Rectal smooth muscle tissue (tissue), 1 donor: ENCODE results near the gene CDCP2.

Experiments used
- H3K27ac ChIP-seq: one replicate; pipeline ENCODE4 v1.7.0; 2013; ENCODE audit warnings: low read depth, low read length, inconsistent platforms
- H3K27me3 ChIP-seq: one replicate; pipeline ENCODE4 v1.7.0; 2013; ENCODE audit warnings: low read length; ENCODE audit not compliant: control insufficient read depth, insufficient read depth
- H3K36me3 ChIP-seq: one replicate; pipeline ENCODE4 v1.7.0; 2013; ENCODE audit warnings: low read length; ENCODE audit not compliant: control insufficient read depth, insufficient read depth
- H3K4me1 ChIP-seq: one replicate; pipeline ENCODE4 v1.7.0; 2013; ENCODE audit warnings: low read length; ENCODE audit not compliant: control insufficient read depth, insufficient read depth
- H3K4me3 ChIP-seq: one replicate; pipeline ENCODE4 v1.7.0; 2013; ENCODE audit warnings: low read length
- H3K9ac ChIP-seq: one replicate; pipeline ENCODE4 v1.7.0; 2013; ENCODE audit warnings: low read length

CDCP2 gene

DNA sequence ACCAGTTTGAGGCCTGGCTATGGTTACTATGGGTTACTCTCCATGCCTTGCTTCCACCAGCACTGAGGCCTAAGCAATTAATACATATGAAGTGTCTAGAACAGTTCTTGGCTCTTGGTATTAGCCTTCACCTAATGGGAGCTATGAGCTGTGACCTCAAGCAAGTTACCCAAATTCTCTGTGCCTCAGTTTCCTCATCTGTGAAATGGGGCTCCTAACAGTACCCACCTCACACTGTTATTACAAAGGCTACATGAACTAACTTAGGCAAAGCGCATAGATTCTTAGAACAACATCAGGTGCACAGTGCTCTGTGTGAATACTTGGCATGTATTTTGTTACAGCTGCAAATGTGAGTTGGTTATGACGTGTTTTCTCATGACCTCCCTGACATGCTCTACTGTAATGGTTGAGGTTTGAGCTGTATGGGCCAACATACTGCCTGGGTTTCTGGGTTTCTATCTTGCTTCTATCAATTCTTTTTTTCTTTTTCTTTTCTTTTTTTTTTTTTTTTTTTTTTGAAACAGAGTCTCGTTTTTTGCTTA is 26.5 kb downstream of the CDCP2 start:
- Histone ChIP-seq H3K27me3 (no peaks in the 10 kb centered on the region), H3K4me3 (no peak overlapping the region), H3K36me3 (no peaks in the 10 kb centered on the region), H3K27ac (no peak overlapping the region), H3K4me1 (peaks cover under 1% of the 10 kb centered on the region), H3K9ac (no peak overlapping the region)

DNA sequence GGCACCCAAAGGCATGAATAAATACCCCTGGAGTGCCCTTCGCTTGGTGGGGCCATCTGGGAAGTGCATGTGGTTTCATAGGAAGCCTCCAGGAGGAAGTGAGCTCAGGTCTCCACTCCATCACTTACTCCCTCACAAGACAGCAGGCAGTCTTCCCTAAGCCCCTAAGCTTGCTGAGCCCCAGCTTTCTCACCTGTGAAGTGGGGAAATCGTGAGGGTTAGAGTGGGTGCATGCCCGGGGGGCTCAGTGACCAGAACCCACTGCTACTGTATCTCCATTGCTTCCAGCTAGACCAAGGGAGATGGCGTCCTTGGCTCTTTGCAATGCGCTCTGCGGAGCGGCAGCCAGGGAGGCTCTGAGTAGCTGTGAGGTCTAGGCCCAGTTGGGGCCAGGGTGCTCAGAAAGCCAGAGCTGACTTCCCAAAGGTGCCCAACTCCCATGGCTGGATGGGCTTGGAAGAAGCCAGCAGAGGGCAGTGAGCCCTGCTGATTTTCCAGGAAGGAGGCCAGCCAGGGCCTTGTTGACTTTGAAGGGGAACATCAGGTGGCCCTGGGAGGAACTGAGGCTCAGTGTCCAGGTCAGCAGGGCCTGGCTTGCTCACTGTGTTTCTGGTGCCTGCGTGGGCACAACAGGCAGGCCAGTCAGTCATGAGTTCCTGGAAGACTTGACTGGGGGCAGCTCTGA is 27.3 kb downstream of the CDCP2 start:
- Histone ChIP-seq H3K4me1 (peaks cover 3% of the 10 kb centered on the region), H3K9ac (no peak overlapping the region), H3K27ac (no peak overlapping the region)

DNA sequence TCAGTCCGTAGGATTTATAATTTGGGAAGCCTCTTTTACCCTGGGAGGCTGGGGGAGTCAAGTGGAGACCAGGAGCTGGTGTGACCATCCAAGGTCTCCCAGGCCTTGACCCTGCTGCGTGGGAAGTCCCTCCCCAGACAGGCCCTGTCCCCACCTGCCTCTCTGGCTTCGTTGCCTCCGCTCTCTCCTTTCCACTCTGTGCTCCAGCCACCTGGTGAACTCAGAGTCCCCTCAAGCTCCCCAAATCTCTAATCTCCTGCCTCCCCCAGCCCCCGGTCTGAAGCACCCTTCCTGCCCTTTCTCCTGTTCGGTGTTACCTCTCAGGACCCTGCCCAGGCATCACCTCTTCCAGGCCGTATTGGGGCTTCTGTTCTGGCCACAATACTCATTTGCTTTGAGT is 27.9 kb downstream of the CDCP2 start:
- Histone ChIP-seq H3K9ac (no peak overlapping the region), H3K4me1 (peaks cover 3% of the 10 kb centered on the region), H3K27me3 (no peaks in the 10 kb centered on the region), H3K36me3 (no peaks in the 10 kb centered on the region), H3K4me3 (no peak overlapping the region), H3K27ac (no peak overlapping the region)

More for the DNA sequence above, 27.3 kb downstream of the CDCP2 start:
- H3K4me3 ChIP-seq: no peak overlapping the region
- no peaks in the 10 kb centered on the region for H3K36me3 ChIP-seq
- H3K27me3 ChIP-seq: no peaks in the 10 kb centered on the region

DNA sequence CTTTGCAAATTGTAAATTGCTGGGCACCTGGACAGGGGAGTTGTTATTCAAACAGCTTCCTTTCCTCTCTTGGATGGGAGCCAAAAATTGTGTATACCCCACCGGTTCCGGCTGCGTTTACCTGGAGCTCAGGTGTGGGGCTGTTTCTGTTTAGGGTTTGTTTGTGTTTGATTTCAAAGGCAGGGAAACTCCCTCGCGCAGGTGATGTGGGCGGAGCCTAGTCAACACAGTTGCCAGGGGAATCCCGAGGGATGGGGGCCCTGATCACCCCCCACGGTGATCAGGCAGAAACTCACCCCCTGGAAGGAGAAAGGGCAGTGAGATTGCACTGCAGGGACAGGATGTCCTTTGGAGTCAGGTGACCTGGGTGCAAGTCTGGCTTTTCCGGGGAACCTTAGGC is 28.3 kb downstream of the CDCP2 start:
- H3K27ac ChIP-seq: no peak overlapping the region
- no peaks in the 10 kb centered on the region for H3K36me3 ChIP-seq
- H3K4me3 ChIP-seq: no peak overlapping the region
- no peak overlapping the region for H3K9ac ChIP-seq
- H3K4me1 ChIP-seq: peaks cover 3% of the 10 kb centered on the region
- no peaks in the 10 kb centered on the region for H3K27me3 ChIP-seq

DNA sequence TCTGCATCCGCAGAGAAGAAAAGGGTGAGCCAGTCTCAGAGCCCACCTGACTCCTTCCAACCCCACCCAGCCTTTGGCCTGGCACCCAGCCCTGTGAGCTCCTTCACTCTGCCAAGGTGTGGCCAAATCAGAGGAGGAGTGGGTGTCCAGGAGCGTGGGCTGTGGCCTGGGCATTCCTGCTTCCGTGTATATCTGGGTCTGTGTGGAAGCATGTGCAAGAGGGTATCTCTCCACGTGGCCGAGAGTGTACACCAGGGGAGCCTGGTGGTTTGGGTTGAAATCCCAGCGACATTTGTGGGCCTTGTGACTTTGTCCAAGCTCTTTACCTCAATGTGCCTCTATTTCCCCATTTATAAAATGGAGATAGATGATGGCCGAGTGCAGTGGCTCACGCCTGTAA is 29.8 kb downstream of the CDCP2 start:
- Histone ChIP-seq H3K4me1 (peaks cover 3% of the 10 kb centered on the region), H3K9ac (no peak overlapping the region), H3K27ac (no peak overlapping the region), H3K4me3 (no peak overlapping the region), H3K36me3 (no peaks in the 10 kb centered on the region), H3K27me3 (no peaks in the 10 kb centered on the region)

DNA sequence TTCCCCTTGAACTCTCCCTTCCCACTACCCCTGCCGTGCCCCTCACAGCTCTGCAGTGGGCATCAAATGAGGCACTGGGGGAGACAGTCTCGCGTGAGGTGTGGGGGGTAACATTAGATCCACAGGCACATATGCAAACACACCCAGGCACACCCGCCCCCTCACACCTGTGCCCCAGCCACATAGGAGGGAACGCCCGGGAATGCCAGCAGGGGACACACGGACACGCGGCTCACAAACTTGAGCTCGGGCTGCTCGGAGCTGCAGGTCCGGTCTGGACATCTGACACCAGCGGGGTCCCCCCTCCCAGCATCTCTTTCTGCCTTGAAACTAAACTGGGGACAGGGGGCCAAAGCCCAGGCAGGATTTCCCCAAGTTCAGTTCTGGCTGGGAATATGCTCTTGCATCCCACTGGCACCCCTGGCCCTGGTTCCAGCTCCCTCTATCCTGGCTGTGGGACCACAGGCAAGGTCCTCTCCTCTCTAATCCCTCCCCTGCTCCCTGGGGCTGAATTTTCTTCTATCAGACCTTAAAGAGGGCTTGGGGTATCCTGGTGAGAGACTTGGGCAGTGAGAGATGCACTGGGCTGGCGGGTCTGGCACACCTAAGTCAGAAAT is 30.6 kb downstream of the CDCP2 start:
- peak overlapping the region; percentile 38 for H3K4me3 ChIP-seq
- H3K4me1 ChIP-seq: peaks cover 3% of the 10 kb centered on the region
- no peak overlapping the region for H3K27ac ChIP-seq
- H3K27me3 ChIP-seq: no peaks in the 10 kb centered on the region
- H3K9ac ChIP-seq: no peak overlapping the region
- no peaks in the 10 kb centered on the region for H3K36me3 ChIP-seq

DNA sequence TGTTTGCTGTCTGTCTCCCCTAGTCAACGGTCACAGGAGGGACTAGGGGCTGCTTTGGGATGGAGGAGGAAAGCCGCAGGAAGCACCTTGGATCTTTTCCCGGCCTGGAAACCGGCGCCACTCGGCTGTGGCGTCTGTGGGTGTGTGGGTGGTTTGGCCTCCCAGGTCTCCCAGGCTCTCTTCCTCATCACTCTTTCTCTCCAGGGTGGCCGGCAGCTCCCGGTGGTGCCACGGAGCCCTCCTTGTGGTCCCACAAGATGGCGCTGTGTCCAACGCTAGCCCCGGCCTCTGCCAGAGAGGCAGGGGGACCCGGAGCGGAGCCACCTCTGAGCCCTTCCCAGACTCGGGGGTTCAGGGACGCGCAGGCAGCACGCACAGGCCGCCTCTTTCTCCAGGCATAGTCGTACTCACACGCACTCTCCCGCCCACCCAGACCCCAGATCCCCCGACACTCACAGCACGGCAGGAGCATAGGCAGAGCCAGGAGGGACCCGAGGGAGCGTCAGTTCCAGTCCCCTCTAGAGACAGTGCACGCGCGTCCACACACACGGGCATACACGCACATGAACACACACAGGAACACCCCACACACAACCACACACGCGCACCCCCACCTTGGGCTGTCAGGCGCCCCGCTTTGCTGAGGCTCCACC is 31.2 kb downstream of the CDCP2 start:
- peak overlapping the region; percentile 38 for H3K4me3 ChIP-seq
- H3K27ac ChIP-seq: no peak overlapping the region
- no peaks in the 10 kb centered on the region for H3K27me3 ChIP-seq
- peaks cover 3% of the 10 kb centered on the region for H3K4me1 ChIP-seq
- no peaks in the 10 kb centered on the region for H3K36me3 ChIP-seq
- H3K9ac ChIP-seq: no peak overlapping the region

DNA sequence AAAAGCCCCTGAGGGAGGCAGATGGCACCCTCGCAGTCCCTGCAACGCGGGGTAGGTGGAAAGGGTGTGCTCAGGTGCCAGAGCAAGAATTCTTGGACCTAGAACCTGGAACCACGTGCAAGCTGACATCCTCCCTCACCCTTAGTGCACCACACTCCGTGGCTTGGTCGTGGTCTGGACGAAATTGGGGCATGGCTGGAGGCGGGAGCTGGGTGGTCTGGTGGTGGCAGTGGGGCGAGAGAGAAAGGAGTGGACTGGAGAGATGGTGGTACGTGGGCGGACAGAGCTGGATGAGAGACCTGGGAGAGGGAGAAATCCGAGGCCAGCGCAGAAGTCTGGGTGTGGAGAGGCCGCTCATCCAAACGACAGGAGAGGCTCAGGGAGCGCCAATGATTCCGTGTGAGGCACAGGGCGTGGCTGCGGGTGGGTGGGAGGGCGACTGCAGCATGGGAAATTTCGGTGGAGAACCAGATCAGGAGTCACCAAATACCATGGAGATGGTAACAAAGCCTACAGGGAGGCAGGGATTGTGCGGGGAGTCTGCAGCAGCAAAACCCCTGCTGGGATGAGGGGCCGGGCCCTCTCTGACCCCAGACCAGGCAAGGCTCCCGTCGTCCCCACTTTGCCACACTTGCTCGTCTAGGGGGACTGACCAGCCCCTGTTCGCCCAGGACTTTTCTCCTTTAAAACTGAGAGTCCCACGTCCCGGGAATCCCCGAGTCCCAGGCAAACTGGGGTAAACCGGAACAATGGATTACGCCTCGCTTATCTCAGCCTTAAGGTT is 31.9 kb downstream of the CDCP2 start:
- Histone ChIP-seq H3K27me3 (no peaks in the 10 kb centered on the region), H3K27ac (no peak overlapping the region), H3K4me3 (peak overlapping the region; percentile 24), H3K9ac (no peak overlapping the region), H3K4me1 (peaks cover 3% of the 10 kb centered on the region), H3K36me3 (no peaks in the 10 kb centered on the region)

DNA sequence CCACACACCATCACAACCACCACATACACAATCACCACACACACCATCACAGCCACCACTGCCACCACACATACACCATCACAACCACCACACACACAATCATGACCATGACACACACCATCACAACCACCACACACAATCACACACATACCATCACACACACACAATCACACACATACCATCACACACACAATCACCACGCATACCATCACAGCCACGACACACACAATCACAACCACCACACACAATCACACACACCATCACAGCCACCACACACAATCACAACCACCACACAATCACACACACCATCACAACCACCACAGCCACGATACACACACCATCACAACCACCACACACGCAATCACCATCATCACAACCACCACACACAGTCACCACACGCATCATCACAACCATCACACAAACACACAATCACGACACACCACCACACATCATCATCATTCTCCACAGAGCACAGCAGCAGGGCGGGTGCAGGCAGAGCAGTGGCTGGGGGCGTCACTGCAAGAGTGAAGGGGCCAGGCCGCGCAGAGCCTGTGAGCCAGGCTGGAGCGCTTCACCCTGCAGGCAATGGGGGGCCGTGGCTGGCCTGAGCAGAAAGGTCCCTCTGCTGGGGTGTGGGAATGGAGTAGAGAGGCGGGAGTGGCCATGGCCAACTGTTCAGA is 32.6 kb downstream of the CDCP2 start:
- no peak overlapping the region for H3K9ac ChIP-seq
- no peak overlapping the region for H3K4me3 ChIP-seq
- H3K36me3 ChIP-seq: no peaks in the 10 kb centered on the region
- no peak overlapping the region for H3K27ac ChIP-seq
- H3K4me1 ChIP-seq: peaks cover 3% of the 10 kb centered on the region
- no peaks in the 10 kb centered on the region for H3K27me3 ChIP-seq

DNA sequence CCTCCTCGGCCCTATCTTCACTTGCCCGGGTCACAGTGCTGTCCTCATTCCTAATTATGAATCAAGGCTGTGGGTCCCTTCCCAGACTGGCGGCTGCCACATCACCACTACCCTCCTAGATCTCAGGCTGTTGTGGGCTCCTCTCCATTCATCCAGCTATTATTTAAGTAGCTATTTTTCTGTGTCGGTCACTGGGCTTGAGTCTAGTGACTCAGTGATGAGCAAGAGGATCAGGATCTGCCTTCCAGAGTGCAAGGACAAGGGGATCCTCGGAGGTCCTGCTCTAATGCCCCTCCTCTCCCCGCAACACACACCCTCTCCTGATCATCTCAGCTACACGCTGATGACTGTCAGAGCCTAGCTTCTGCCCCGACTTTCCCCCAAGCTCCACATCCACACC is 34.1 kb downstream of the CDCP2 start:
- H3K27me3 ChIP-seq: no peaks in the 10 kb centered on the region
- H3K4me1 ChIP-seq: peaks cover 3% of the 10 kb centered on the region
- no peak overlapping the region for H3K9ac ChIP-seq
- no peak overlapping the region for H3K4me3 ChIP-seq
- H3K27ac ChIP-seq: no peak overlapping the region
- H3K36me3 ChIP-seq: no peaks in the 10 kb centered on the region

DNA sequence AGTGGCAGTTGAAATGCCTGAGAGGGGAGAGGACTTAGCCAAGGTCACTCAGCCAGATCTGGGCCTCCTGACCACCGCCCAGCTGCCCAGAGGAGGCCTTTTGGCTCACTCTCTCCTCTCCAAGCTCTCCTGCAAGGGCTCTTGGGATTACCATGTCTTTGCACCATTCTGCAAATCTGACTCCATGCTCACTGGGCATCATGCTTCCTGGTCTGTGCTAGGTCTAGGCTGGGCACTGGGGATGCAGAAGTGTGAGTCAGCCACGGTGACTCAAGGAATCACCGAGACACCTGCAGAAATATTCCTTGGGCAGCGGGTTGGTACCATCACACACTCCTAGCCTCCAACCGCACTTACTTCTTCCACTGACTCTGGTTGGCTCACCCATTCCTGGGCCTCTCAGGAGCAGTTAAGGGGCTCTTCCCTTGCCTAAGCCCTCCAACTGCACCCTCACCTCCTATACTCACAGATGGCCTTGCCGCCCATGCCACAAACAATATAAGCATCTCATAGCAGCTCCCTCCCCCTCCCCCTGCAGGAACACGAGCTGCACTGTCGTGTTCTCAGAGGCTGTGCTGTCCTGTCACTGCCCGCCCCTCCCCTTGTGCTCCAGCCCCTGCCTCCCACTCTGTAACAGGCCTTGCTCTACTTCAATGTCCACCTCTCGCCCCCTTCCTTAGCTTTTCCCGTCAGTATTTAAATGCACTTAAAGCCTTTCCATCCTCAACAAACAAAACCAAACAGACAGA is 34.8 kb downstream of the CDCP2 start:
- H3K4me1 ChIP-seq: peaks cover 3% of the 10 kb centered on the region
- no peak overlapping the region for H3K9ac ChIP-seq
- H3K27me3 ChIP-seq: no peaks in the 10 kb centered on the region
- H3K36me3 ChIP-seq: no peaks in the 10 kb centered on the region
- no peak overlapping the region for H3K4me3 ChIP-seq
- H3K27ac ChIP-seq: no peak overlapping the region
